Smooth muscle cell (in vitro differentiated cells): Measurements from ENCODE around the gene GPR15LG. TPM values are rescaled to one million over a fixed set of nuclear protein-coding genes. Genes with fewer than 3 reads are reported as not detected.

Source experiments
- DNase-seq: peaks from one replicate; lab custom pipeline; 2025; ENCODE audit not compliant: unreplicated experiment; lab: John Stamatoyannopoulos, UW
- H2AFZ ChIP-seq: fragments of 200-600 bp; sonication (generic); 2 replicates; pipeline ENCODE4 v1.6.0; 2016; ENCODE audit warnings: antibody characterized with exemption, low read depth, mild to moderate bottlenecking
- H3F3A ChIP-seq: fragments of 200-600 bp; sonication (generic); 2 replicates; pipeline ENCODE4 v1.6.0; 2017; ENCODE audit warnings: antibody characterized with exemption, low read depth
- H3K27ac ChIP-seq: fragments of 200-600 bp; sonication (generic); 2 replicates; pipeline ENCODE4 v1.5.1; 2016; ENCODE audit warnings: low read depth, mild to moderate bottlenecking
- H3K27me3 ChIP-seq: fragments of 200-600 bp; sonication (generic); 2 replicates; pipeline ENCODE4 v1.6.1; 2016; ENCODE audit warnings: low read depth, mild to moderate bottlenecking
- H3K36me3 ChIP-seq: fragments of 200-600 bp; sonication (generic); 2 replicates; pipeline ENCODE4 v1.5.1; 2016; ENCODE audit warnings: low read depth
- H3K4me1 ChIP-seq: fragments of 200-600 bp; sonication (generic); 2 replicates; pipeline ENCODE4 v1.5.1; 2016; ENCODE audit warnings: low read depth
- H3K4me2 ChIP-seq: fragments of 200-600 bp; sonication (generic); 2 replicates; pipeline ENCODE4 v1.6.0; 2016; ENCODE audit warnings: mild to moderate bottlenecking
- H3K4me3 ChIP-seq: fragments of 200-600 bp; sonication (generic); 2 replicates; pipeline ENCODE4 v1.5.1; 2016; ENCODE audit warnings: mild to moderate bottlenecking
- H3K79me2 ChIP-seq: fragments of 200-600 bp; sonication (generic); 2 replicates; pipeline ENCODE4 v1.6.0; 2016; ENCODE audit warnings: low read depth, mild to moderate bottlenecking
- H3K9ac ChIP-seq: fragments of 200-600 bp; sonication (generic); 2 replicates; pipeline ENCODE4 v1.6.0; 2016; ENCODE audit warnings: low read depth
- H3K9me3 ChIP-seq: fragments of 200-600 bp; sonication (generic); replicated peaks from 2 replicates; pipeline ENCODE4 v1.5.1; 2016; ENCODE audit warnings: low read depth
- H4K20me1 ChIP-seq: fragments of 200-600 bp; sonication (generic); 2 replicates; pipeline ENCODE4 v1.6.0; 2016; ENCODE audit warnings: low read depth
- CTCF ChIP-seq: fragments of 200-600 bp; sonication (generic); IDR thresholded peaks from 2 replicates; pipeline ENCODE4 v1.5.1; 2017; ENCODE audit warnings: borderline replicate concordance, mild to moderate bottlenecking, antibody characterized with exemption; ENCODE audit not compliant: insufficient read depth, poor library complexity, severe bottlenecking
- WGBS: methylation state at CpG from one replicate; pipeline ENCODE4 v1.1.7; 2016; ENCODE audit warnings: low lambda C conversion rate; 5-methylcytosine and 5-hydroxymethylcytosine counted together
- polyA plus RNA-seq: library from polyadenylated mRNA; unstranded; fragments of >200 nt; fragmentation: Nextera tagmentation; extraction: Ambion mirVana; gene quantifications from 2 replicates; pipeline ENCODE4 v1.2.1, GENCODE V29; 2016
- total RNA-seq: library from RNA; depleted of rRNA; stranded (reverse); fragments of >200 nt; gene quantifications from 2 replicates; pipeline ENCODE4 v1.2.3, GENCODE V29; 2014

The GPR15LG gene
- total and polyA plus RNA-seq, 2 experiments from 2014 or later, result 0.49 to 1.6 TPM

DNA sequence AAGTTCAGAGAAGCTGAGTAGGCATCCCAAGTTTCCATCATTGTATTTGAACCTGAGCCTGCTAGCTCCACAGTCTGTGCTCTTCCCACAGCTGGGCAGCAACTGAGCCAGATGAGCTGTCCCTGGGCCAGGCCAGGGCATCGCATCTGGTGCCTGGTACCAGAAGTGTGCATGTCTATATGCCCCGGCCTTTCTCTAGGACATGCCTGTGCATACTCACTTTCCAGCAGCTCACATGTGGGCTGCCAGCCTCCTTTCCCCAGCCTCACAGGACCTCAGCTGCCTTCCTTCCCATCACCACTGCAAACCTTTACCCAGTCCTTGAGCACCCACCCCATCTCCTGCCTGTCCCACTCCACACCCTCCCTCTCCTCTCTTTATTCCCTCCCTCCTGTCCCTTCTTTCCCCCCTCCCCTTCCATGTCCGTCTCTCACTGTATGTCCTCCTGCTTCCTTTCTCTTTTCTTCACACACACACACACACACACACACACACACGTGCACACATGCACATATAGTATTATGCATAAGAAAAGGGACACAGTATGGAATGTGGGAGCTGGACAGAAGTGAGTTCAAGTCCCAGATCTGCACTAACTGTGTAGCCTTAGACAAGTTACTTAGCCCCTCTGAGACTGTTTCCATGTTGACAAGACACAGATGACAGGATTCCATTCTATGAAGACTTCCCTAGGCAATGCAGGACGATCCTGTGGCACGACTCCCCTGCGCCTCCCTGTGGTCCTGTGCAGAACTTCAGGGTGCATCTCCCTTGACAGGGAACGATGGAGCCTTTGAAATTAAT, 31.6 kb downstream of the GPR15LG start:
- Histone ChIP-seq H3F3A (no peaks in the 10 kb centered on the region), H3K9ac (no peak overlapping the region), H3K27me3 (no peaks in the 10 kb centered on the region), H3K79me2 (no peaks in the 10 kb centered on the region), H3K4me2 (no peak overlapping the region), H3K4me1 (no peaks in the 10 kb centered on the region), H2AFZ (no peak overlapping the region), H3K27ac (no peak overlapping the region), H4K20me1 (no peaks in the 10 kb centered on the region), H3K36me3 (no peaks in the 10 kb centered on the region), H3K9me3 (no peaks in the 10 kb centered on the region), H3K4me3 (no peak overlapping the region)
- peak; percentile 4 for DNase-seq
- WGBS, result 46% methylated on average over 7 of the region's 8 CpGs
- peak; percentile 74 for TF ChIP-seq CTCF

DNA sequence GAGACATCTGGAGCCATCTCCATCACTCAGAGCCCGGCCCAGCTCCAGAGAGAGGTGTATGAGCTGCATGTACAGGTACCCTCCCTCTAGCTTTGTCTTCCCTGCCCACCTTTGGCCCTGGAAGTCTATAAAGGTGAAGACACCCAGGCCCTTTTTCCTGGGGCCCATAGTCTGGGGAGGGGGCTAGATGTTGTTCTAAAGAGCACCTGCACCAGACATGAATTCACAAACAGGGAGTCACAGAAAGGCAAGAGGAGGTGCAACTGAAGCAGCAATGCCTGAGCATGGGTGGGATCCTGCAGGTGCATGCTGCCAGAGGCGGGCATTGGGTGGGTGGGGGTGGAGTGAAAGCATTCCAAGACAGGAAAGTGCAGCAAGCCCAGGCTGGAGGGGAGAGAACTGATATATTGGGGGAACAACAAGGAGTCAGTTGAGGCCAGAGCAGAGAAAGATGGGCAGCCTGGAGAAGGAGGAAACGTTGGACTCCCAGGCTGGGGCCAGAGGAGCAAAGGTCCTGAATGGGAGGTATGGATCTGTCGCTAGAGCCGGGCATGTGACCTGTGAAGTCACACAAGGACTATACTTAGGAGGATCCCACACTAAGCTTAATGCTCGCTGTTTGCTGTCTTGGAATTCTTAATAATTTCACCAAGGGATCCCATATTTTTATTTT, 32.4 kb downstream of the GPR15LG start:
- Histone ChIP-seq H3K4me3 (no peak overlapping the region), H2AFZ (no peak overlapping the region), H3K4me1 (no peaks in the 10 kb centered on the region), H3K9ac (no peak overlapping the region), H3K9me3 (no peaks in the 10 kb centered on the region), H3F3A (no peaks in the 10 kb centered on the region), H3K27ac (no peak overlapping the region), H3K36me3 (no peaks in the 10 kb centered on the region), H3K79me2 (no peaks in the 10 kb centered on the region), H3K4me2 (no peak overlapping the region), H3K27me3 (no peaks in the 10 kb centered on the region), H4K20me1 (no peaks in the 10 kb centered on the region)
- TF ChIP-seq CTCF, result no peak
- DNase-seq, result no peak
- WGBS, result 81% methylated on average over 6 of the region's 6 CpGs

GRCh38 chr10:84208023-84208422, 34.4 kb downstream of the GPR15LG start:
- Histone ChIP-seq H3F3A (no peaks in the 10 kb centered on the region), H3K4me3 (no peak overlapping the region), H3K4me2 (no peak overlapping the region), H4K20me1 (no peaks in the 10 kb centered on the region), H3K27ac (no peak overlapping the region), H3K4me1 (no peaks in the 10 kb centered on the region), H3K9me3 (no peaks in the 10 kb centered on the region), H3K36me3 (no peaks in the 10 kb centered on the region), H3K27me3 (no peaks in the 10 kb centered on the region), H3K79me2 (no peaks in the 10 kb centered on the region), H3K9ac (no peak overlapping the region), H2AFZ (no peak overlapping the region)
- WGBS, result 91% methylated on average over 10 of the region's 10 CpGs
- DNase-seq, result no peak
- no peak for TF ChIP-seq CTCF
